HG02588 (cell line): ENCODE results near the gene KCTD15.

ENCODE experiments used
- ATAC-seq: cut with Tn5 transposase; IDR thresholded peaks from one replicate; pipeline ENCODE4 v1.9.1; 2021; ENCODE audit warnings: mild to moderate bottlenecking, moderate library complexity; ENCODE audit not compliant: unreplicated experiment

The KCTD15 gene

GRCh38 chr19:33796164-33796875 lies at the start of gene KCTD15:
KCTD15 (plus strand) TSS chr19:33796870; CDS start chr19:33800455, 3,585 bp downstream.
- no peak for ATAC-seq

GRCh38 chr19:33747273-33747672 lies 49.4 kb upstream of the KCTD15 start:
- ATAC-seq, result no peak

- ATAC-seq, result no peak
Measured at GRCh38 chr19:33748231-33748630, 48.4 kb upstream of the KCTD15 start.

- no peak for ATAC-seq
Measured at GRCh38 chr19:33749016-33749415, 47.7 kb upstream of the KCTD15 start.

- no peak for ATAC-seq
Measured at GRCh38 chr19:33749619-33750175, 47.0 kb upstream of the KCTD15 start.

- ATAC-seq, result no peak
Measured at GRCh38 chr19:33750587-33751435, 45.9 kb upstream of the KCTD15 start.

- no peak for ATAC-seq
Measured at GRCh38 chr19:33751436-33751770, 45.3 kb upstream of the KCTD15 start.

GRCh38 chr19:33752018-33752800 lies 44.5 kb upstream of the KCTD15 start:
- ATAC-seq, result no peak

GRCh38 chr19:33752945-33753344 lies 43.7 kb upstream of the KCTD15 start:
- no peak for ATAC-seq

GRCh38 chr19:33754361-33754760 lies 42.3 kb upstream of the KCTD15 start:
- no peak for ATAC-seq

- no peak for ATAC-seq
Measured at GRCh38 chr19:33755099-33756035, 41.3 kb upstream of the KCTD15 start.

- no peak for ATAC-seq
Measured at GRCh38 chr19:33756177-33756576, 40.5 kb upstream of the KCTD15 start.

- no peak for ATAC-seq
Measured at GRCh38 chr19:33758541-33759013, 38.1 kb upstream of the KCTD15 start.

- ATAC-seq, result no peak
Measured at GRCh38 chr19:33759356-33759755, 37.3 kb upstream of the KCTD15 start.

GRCh38 chr19:33763633-33764371 lies 32.9 kb upstream of the KCTD15 start:
- no peak for ATAC-seq

GRCh38 chr19:33766623-33767022 lies 30.0 kb upstream of the KCTD15 start:
- no peak for ATAC-seq

- ATAC-seq, result no peak
Measured at GRCh38 chr19:33767898-33768413, 28.7 kb upstream of the KCTD15 start.

GRCh38 chr19:33769208-33769607 lies 27.5 kb upstream of the KCTD15 start:
- no peak for ATAC-seq

- no peak for ATAC-seq
Measured at GRCh38 chr19:33770107-33770506, 26.6 kb upstream of the KCTD15 start.
